Stimulated activated naive B cell treated with anti-CD40 and anti-IgM and Interleukin-4, amounts not matched to agents 10 μg/mL and 1 μg/mL and 100 μg/mL, for 72 hours (primary cell): Measurements from ENCODE around the gene FEM1B.

Source experiments
- ATAC-seq, 2 donors: fragments of 150-1000 bp; cut with Tn5 transposase; replicated peaks; 2 replicates each; pipeline ENCODE4 v1.10.0; 2021; ENCODE audit warnings: moderate library complexity in 1 of 2
- DNase-seq: peaks from one replicate; pipeline ENCODE4 v3.0.0; 2021
- H3K27ac Mint-ChIP-seq: one replicate; pipeline ENCODE4 v1.8.0; 2022; ENCODE audit warnings: mild to moderate bottlenecking, mixed read lengths
- H3K27me3 Mint-ChIP-seq, 2 donors: one replicate each; pipeline ENCODE4 v1.8.0; 2022; ENCODE audit warnings: mixed read lengths in 2 of 2
- H3K36me3 Mint-ChIP-seq, 2 donors: one replicate each; pipeline ENCODE4 v1.8.0; 2022; ENCODE audit warnings: mixed read lengths in 2 of 2, mild to moderate bottlenecking in 1 of 2
- H3K4me1 Mint-ChIP-seq, 2 donors: one replicate each; pipeline ENCODE4 v1.8.0; 2022; ENCODE audit warnings: mixed read lengths in 2 of 2, mild to moderate bottlenecking in 1 of 2
- H3K4me3 Mint-ChIP-seq, 2 donors: one replicate each; pipeline ENCODE4 v1.8.0; 2022; ENCODE audit warnings: mild to moderate bottlenecking in 2 of 2, mixed read lengths in 2 of 2, moderate library complexity in 1 of 2
- H3K9me3 Mint-ChIP-seq, 2 donors: one replicate each; pipeline ENCODE4 v1.8.0; 2022; ENCODE audit warnings: mixed read lengths in 2 of 2, mild to moderate bottlenecking in 1 of 2

FEM1B gene

DNA sequence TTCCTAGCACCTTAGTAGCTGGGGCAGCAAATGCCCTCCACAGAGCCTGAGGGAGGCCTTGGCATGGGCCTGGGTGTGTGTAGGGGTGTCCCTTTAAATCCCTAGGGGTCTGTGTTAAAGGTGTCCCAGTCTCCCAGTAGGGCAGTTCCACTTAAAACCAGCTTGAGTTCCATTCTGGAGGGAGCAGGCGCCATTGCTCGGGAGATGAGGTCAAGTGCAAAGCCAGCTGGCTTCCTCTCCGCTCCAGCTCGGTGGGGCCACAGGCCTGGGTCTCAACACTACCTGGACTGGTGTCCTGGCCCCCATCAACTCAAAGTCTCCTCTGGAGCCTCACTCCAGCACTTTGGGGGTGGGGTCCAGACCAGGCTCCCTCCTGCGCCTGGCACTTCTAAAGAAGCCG lies 25.2 kb downstream of the FEM1B start:
- Mint-ChIP-seq H3K27me3 (peaks cover 0 to 14% of the 10 kb centered on the region in 2 donors), H3K4me3 (no peak overlapping the region), H3K27ac (no peak overlapping the region), H3K9me3 (no peaks in the 10 kb centered on the region), H3K36me3 (peaks cover 2 to 14% of the 10 kb centered on the region in 2 donors), H3K4me1 (peaks cover 15 to 39% of the 10 kb centered on the region in 2 donors)
- no peak for DNase-seq
- no peak for ATAC-seq

DNA sequence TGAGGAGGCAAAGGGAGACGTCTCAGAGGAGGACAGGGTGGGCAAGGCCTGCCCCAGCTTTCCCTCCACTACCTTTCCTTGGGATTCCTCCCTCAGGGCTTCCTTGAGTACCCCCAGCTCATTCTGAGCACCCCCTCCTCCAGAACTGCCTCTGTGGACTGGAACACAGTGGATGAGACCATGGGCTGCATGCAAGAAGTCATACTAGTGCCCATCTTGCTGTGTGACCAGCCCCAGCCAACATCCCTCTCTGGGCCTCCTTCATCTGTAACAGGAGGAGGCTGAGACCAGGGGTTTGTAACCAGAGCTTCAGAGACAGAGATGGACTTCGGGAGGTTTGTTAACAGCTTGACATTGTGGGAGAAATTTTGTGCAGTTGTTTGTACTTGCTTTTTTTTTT lies 25.6 kb downstream of the FEM1B start:
- ATAC-seq (no peak), DNase-seq (no peak)
- H3K4me3 Mint-ChIP-seq: no peak overlapping the region
- H3K27me3 Mint-ChIP-seq: peaks cover 0 to 14% of the 10 kb centered on the region in 2 donors
- H3K9me3 Mint-ChIP-seq: no peaks in the 10 kb centered on the region
- peaks cover 2 to 14% of the 10 kb centered on the region in 2 donors for H3K36me3 Mint-ChIP-seq
- peaks cover 15 to 35% of the 10 kb centered on the region in 2 donors for H3K4me1 Mint-ChIP-seq
- H3K27ac Mint-ChIP-seq: no peak overlapping the region

DNA sequence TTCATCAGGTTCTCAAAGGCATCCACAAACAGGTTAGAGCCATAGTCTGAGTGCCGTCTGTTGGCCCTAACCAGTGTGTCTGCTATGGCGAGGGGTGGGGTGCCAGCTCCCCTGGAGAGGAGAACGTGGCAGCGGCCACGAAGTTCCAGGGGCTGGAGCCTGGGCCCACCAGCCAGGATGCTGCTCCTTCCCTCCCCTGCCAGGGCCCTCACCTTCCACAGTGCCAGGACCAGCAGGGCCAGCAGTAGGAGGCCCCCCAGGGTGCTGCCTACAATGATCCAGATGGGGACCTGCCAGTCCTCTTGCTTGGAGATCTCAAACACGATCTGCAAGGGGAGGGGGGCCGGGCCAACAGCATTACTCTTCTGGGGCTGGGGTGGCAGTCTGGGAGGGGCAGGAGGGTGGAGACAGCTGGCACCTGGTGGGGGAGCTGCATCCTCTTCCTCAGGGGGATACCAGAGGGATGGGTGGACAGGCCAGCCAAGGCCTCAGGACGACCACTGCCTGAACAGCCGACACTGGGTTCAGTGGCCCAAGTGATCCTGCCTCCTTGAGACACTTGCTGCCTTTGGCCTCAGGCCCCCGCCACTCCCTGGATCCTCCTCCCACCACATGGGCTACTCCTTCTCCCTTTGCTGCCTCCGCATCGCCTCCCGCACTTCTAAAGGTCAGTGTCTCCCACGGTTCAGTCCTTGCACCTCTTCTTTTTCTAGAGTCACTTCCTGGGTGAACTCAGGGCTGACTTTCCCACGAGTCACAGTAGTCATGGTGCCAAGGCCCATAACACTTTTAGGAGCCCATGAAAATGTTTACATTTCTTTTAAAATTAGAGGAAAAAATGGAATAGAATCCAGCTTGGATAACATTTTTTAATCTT lies 26.3 kb downstream of the FEM1B start:
- ATAC-seq (no peak), DNase-seq (no peak)
- Mint-ChIP-seq H3K36me3 (peaks cover 2 to 14% of the 10 kb centered on the region in 2 donors), H3K9me3 (no peaks in the 10 kb centered on the region), H3K27ac (no peak overlapping the region), H3K4me3 (no peak overlapping the region), H3K27me3 (peaks cover 0 to 14% of the 10 kb centered on the region in 2 donors), H3K4me1 (peaks cover 15 to 29% of the 10 kb centered on the region in 2 donors)

DNA sequence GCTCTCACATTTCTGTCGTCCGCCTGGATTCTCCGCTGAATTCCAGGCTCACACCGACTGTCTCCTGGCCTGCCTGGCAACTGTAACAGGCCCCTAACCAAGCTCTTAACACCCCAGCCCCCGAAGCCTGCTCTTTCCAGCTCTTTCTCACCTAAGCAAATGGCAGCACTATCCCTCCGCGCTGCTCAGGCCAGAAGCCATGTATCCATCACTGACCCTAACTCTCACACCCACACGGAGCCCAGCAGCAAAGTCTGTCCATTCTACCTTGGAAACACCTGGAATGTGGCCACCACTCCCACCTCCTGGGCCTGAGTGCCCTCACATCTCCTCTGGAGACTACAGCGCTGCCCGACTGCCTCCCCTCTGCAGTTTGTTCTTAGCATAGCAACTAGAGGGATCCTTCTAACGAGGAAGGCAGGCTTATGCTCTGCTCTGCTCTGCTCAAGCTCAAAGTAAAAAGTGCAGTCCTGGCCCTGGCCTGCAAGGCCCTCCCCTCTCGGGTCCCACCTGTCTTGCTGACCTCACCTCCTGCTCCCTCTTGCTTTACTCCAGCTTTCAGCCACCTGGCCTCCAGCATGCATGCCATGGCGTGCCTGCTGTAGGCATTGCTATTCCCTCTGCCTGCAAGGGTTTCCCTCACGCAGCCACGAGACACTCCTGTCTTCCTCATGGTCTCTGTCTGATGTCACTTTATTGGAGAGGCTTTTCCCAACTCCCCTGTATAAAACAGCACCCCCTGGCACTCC lies 27.2 kb downstream of the FEM1B start:
- peaks cover 10 to 19% of the 10 kb centered on the region in 2 donors for H3K4me1 Mint-ChIP-seq
- H3K27me3 Mint-ChIP-seq: peaks cover 0 to 14% of the 10 kb centered on the region in 2 donors
- H3K9me3 Mint-ChIP-seq: no peaks in the 10 kb centered on the region
- ATAC-seq: no peak
- H3K36me3 Mint-ChIP-seq: peaks cover 2 to 14% of the 10 kb centered on the region in 2 donors
- no peak for DNase-seq
- no peak overlapping the region for H3K27ac Mint-ChIP-seq
- H3K4me3 Mint-ChIP-seq: no peak overlapping the region

DNA sequence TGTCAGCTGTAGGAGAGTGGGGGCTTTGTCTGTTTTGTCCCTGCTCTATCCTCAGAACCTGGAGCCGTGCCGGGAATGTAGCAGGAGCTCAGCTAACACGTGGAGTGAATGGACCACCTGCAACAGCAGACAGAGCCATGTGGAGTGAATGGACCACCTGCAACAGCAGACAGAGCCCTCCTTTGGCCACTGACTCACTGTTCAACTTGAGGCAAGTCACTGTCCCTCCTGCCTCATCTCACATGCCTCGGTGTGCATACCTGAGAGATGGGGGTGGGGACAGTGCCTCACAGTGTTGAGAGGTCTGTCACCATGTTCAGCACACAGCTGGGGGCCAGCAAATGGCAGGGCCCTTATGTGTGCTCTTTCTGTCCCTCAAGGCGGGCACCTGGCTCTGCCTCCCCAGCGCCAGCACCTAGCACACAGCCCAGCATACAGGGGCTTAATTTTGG lies 27.9 kb downstream of the FEM1B start:
- H3K27me3 Mint-ChIP-seq: peaks cover 0 to 14% of the 10 kb centered on the region in 2 donors
- peaks cover 2 to 11% of the 10 kb centered on the region in 2 donors for H3K36me3 Mint-ChIP-seq
- H3K4me3 Mint-ChIP-seq: no peak overlapping the region
- peaks cover 9 to 20% of the 10 kb centered on the region in 2 donors for H3K4me1 Mint-ChIP-seq
- DNase-seq (no peak), ATAC-seq (no peak)
- H3K9me3 Mint-ChIP-seq: no peaks in the 10 kb centered on the region
- no peak overlapping the region for H3K27ac Mint-ChIP-seq

DNA sequence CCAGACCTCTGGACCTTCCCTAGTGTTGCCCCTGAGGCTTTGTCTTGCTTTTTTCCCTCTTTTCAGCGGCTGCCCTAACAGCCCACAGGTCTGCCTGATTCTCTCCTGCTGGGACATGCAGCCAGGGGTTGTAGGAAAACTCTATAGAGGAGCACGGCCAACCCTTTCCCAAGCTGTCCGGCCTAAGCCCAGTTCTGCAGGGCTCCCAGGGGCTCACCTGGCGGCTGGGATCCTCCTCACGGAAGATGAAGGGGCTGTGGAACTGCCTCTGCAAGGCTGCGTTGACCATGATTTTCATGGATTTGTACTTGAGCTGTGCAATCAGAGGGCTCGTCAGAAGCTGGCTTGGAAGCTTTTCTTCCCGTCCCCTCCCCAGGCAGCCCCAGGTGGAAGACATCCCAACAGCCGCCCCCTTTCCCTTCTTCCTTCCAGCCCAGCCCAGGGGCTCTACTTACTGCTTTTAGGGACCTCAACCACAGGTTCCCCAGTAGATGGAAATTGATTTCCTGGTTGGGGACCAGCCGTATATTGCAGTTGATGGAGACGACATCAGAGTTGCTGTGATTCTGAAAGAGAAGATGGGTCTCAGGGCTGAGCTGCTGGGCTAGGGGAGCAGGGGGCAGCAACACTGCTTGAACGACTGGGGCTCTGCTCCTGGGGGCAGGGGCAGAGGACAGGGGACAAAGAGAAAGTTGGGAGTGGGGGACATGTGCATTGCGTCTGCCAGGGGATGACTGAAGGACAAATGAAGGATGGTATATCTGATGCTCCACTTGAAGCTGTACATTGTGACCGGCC lies 29.8 kb downstream of the FEM1B start:
- no peak for DNase-seq
- Mint-ChIP-seq H3K27me3 (peaks cover 0 to 14% of the 10 kb centered on the region in 2 donors), H3K27ac (no peak overlapping the region), H3K36me3 (peaks cover 0 to 6% of the 10 kb centered on the region in 2 donors), H3K4me3 (no peak overlapping the region), H3K4me1 (peaks cover 6 to 19% of the 10 kb centered on the region in 2 donors), H3K9me3 (no peaks in the 10 kb centered on the region)
- no peak for ATAC-seq

DNA sequence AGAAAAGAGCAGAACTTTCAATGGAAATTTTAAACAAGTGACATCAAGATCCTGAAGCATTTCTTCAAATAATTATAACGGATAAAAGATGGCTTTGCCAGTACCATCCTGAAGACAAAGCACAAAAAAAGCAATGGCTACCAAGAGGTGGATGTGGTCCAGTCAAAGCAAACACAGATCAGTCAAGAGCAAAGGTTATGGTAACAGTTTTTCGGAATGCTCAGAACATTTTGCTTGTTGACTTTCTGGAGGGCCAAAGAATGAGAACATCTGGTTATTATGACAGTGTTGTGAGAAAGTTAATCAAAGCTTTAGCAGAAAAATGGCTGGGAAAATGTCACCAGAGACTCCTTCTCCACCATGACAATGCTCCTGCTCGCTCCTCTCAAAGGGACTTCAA lies 31.5 kb downstream of the FEM1B start:
- DNase-seq: no peak
- Mint-ChIP-seq H3K4me1 (peaks cover 6 to 19% of the 10 kb centered on the region in 2 donors), H3K36me3 (peaks cover 0 to 6% of the 10 kb centered on the region in 2 donors), H3K27ac (no peak overlapping the region), H3K9me3 (no peaks in the 10 kb centered on the region), H3K27me3 (peaks cover 0 to 14% of the 10 kb centered on the region in 2 donors), H3K4me3 (no peak overlapping the region)
- ATAC-seq: no peak

DNA sequence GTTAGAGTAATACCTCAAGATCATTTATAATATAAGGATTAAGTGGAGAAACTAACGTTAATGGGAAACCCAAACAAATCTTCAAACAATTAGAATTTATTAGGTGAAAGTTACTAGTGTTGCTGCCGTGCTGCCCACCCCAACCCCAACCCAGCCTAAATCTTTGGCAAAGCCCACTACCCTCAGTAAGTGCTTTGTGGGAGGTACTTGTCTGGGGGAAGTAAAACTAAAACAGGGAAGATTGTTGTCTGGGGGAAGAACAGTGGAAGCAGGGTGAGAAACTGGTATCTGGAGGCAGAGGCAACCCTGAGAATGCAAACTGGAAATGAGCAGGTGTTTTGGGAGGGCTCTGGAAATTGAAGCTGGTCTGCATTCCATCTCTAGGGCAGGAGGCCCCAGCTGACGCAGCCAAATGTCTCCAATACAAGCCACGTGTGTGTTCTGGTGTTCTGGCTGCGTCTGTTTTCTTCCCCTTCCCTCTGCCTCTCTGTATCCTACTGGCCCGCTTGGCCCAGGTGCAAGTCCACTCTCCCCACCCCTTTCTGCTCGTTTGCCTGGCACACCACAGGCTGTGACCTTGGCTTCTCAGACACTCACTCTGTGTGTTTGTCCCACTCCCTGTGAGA lies 32.7 kb downstream of the FEM1B start:
- no peaks in the 10 kb centered on the region for H3K36me3 Mint-ChIP-seq
- H3K9me3 Mint-ChIP-seq: no peaks in the 10 kb centered on the region
- no peak overlapping the region for H3K4me3 Mint-ChIP-seq
- ATAC-seq (no peak), DNase-seq (no peak)
- H3K4me1 Mint-ChIP-seq: peaks cover 6 to 19% of the 10 kb centered on the region in 2 donors
- H3K27ac Mint-ChIP-seq: no peak overlapping the region
- peaks cover 0 to 15% of the 10 kb centered on the region in 2 donors for H3K27me3 Mint-ChIP-seq

DNA sequence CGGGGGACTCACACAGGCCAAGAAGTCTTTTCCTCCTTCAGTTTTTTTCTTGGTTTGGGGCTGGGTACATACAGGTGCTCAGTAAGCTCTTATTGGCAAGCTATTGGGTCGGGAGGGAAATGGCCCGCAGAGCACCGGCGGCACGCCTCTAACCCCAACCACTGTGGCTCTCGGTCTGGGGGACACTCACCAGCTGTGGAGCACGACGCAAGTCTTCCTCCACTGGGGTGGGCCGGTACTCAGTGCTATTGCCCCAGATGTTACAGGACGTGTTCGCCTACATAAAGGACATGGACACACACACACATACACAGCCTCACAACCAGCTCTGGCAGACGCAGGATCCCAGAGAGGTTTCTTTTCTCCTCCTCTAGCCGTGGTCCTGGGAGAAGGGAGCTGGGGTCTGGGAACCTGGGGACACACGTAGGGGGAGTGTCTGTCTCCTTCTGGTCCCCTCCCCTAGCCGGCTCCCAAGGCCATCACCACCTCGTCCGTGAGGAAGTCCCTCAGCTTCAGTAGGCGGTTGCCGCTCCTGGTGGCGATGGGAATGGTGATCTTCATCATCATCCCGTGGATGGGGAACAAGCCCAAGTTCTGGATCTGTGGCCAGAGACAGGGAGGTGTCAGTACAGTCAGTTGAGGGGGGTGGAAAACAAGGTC lies 33.4 kb downstream of the FEM1B start:
- Mint-ChIP-seq H3K4me3 (no peak overlapping the region), H3K4me1 (peaks cover 6 to 18% of the 10 kb centered on the region in 2 donors), H3K27me3 (peaks cover 0 to 18% of the 10 kb centered on the region in 2 donors), H3K9me3 (no peaks in the 10 kb centered on the region), H3K27ac (no peak overlapping the region), H3K36me3 (no peaks in the 10 kb centered on the region)
- DNase-seq: no peak
- no peak for ATAC-seq

DNA sequence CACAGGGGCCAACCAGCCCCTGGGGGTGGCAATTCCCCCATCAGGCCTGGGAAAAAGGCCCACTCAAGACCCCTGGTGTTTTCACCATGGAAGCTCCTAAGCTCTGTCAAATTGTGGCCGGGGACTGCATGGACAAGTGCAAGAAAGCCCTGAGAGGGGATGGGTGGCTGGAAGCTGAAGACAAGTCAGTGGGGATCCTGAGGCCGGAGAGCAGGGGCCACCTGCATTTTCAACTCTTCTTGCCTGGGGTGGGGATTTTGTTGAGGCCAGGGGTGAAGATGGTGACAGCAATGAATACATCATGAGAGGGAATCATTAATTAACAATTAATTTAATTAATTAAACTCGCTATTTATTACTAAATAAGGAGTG lies 33.9 kb downstream of the FEM1B start:
- no peak overlapping the region for H3K27ac Mint-ChIP-seq
- peaks cover 0 to 19% of the 10 kb centered on the region in 2 donors for H3K27me3 Mint-ChIP-seq
- no peaks in the 10 kb centered on the region for H3K36me3 Mint-ChIP-seq
- ATAC-seq (no peak), DNase-seq (no peak)
- peaks cover 2 to 13% of the 10 kb centered on the region in 2 donors for H3K4me1 Mint-ChIP-seq
- no peaks in the 10 kb centered on the region for H3K9me3 Mint-ChIP-seq
- no peak overlapping the region for H3K4me3 Mint-ChIP-seq

DNA sequence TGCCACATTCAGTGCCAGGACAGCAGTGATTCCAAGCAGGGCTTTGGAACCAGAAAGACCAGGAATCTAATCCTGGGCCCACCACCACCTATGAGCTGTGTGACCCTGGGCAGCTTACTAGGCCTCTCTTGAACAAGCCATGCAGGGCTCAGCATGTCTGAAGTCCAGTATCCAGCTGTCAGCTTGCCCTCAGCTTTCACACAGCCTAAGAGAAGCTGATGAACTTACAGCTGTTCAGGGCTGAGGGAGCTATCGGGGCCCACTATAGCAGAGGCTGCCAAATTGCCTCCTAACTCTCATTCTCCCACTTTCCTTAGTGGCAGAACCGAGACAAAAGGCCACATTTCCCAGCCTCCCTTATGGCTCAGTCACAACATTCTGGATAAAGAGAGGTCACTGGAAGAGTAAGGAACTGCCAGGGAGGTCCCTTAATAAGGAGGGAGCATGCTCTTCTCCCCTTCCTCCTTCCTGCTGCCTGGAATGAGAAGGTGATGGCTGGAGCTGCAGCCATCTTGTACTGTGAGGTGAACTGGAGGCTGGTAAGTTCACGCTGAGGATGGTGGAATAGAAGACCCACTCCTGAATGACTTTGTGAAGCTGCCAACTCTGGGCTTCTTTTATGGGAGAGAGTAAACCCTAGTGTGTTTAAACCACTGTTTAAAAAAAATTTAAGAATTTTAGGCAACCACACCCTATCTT lies 34.5 kb downstream of the FEM1B start:
- DNase-seq (no peak), ATAC-seq (no peak)
- H3K36me3 Mint-ChIP-seq: no peaks in the 10 kb centered on the region
- no peaks in the 10 kb centered on the region for H3K9me3 Mint-ChIP-seq
- no peak overlapping the region for H3K27ac Mint-ChIP-seq
- no peak overlapping the region for H3K4me3 Mint-ChIP-seq
- H3K27me3 Mint-ChIP-seq: peaks cover 0 to 18% of the 10 kb centered on the region in 2 donors
- H3K4me1 Mint-ChIP-seq: peaks cover 0 to 7% of the 10 kb centered on the region in 2 donors

DNA sequence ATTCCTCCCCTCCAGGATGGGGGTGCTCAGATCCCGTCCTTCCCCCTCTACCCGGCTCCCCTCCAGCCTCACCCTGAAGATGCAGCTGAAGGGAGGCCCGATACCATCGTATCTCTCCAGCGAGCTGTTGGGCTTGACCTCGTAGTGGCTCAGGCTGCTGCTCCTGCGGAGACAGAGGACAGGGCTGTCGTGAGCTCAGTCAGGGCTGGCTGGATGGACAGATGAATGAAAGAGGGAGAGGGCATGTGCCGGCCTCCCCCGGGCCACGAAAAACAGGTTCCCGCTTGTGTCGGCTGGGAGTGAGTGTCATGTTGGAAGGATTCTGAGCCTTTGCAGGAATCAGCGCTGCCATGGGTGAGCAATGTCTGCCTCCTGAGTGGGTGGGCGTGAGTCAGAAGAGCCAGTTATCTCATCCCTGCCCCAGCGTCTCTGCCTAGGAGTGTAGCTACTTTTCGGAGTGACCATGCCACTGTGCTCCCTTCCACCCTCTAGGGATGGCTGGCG lies 35.2 kb downstream of the FEM1B start:
- DNase-seq (no peak), ATAC-seq (no peak)
- peaks cover 0 to 6% of the 10 kb centered on the region in 2 donors for H3K4me1 Mint-ChIP-seq
- H3K27ac Mint-ChIP-seq: no peak overlapping the region
- H3K4me3 Mint-ChIP-seq: no peak overlapping the region
- no peaks in the 10 kb centered on the region for H3K36me3 Mint-ChIP-seq
- H3K27me3 Mint-ChIP-seq: peaks cover 0 to 11% of the 10 kb centered on the region in 2 donors
- H3K9me3 Mint-ChIP-seq: no peaks in the 10 kb centered on the region
